Prostate gland (tissue), 2 donors: ENCODE results near the gene PRKCG.

Experiments used
- POLR2AphosphoS5 ChIP-seq: sonication (generic); formaldehyde crosslinking; IDR thresholded peaks from one replicate; pipeline ENCODE4 v1.6.1; 2017; ENCODE audit warnings: antibody characterized with exemption
- TF ChIP-seq, protein P1 (sequence below), 4 experiments: fragments of 200-600 bp in 2 of 4; fragments of 450-650 bp in 2 of 4; sonication (generic) in 2 of 4; IDR thresholded peaks; 1 replicate in 3 of 4; 2 replicates in 1 of 4; pipeline ENCODE4 v1.5.1; 2016 to 2019; ENCODE audit warnings: antibody characterized with exemption in 4 of 4, mild to moderate bottlenecking in 2 of 4, moderate library complexity in 2 of 4

DNA sequence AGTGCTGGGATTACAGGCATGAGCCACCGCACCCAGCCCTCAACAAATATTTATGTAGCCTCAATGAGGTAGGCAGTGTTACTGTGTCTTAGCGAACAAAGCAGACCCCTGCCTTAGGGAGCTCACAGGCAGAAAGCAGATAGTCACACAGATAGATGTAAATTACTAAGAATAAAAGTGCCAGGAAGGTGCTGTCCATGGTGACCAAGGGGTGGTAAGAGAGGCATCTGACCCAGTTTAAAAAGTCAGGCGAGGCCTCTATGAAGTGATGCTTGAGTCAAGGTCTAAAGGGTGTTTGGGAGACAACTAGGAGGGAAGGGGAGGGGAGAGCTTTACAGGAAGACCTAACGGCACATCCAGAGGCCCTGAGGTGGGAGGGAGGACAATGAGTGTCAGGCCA lies 14.7 kb downstream of the PRKCG start:
- no peak for TF ChIP-seq POLR2AphosphoS5
- TF ChIP-seq, protein P1, sequence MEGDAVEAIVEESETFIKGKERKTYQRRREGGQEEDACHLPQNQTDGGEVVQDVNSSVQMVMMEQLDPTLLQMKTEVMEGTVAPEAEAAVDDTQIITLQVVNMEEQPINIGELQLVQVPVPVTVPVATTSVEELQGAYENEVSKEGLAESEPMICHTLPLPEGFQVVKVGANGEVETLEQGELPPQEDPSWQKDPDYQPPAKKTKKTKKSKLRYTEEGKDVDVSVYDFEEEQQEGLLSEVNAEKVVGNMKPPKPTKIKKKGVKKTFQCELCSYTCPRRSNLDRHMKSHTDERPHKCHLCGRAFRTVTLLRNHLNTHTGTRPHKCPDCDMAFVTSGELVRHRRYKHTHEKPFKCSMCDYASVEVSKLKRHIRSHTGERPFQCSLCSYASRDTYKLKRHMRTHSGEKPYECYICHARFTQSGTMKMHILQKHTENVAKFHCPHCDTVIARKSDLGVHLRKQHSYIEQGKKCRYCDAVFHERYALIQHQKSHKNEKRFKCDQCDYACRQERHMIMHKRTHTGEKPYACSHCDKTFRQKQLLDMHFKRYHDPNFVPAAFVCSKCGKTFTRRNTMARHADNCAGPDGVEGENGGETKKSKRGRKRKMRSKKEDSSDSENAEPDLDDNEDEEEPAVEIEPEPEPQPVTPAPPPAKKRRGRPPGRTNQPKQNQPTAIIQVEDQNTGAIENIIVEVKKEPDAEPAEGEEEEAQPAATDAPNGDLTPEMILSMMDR (IDR thresholded peaks at IDR 0.05) = no peak
